Nephron progenitor cell (in vitro differentiated cells): ENCODE results near the gene TRIB2.

Source experiments
- DNase-seq: peaks from one replicate; pipeline ENCODE4 v3.0.0; 2021
- H3K27ac Mint-ChIP-seq: 2 replicates; pipeline ENCODE4 v1.8.0; 2021; ENCODE audit warnings: mild to moderate bottlenecking, moderate library complexity, mixed read lengths
- H3K27me3 Mint-ChIP-seq: 2 replicates; pipeline ENCODE4 v1.8.0; 2021; ENCODE audit warnings: mild to moderate bottlenecking, low read depth, mixed read lengths; ENCODE audit not compliant: poor library complexity
- H3K36me3 Mint-ChIP-seq: 2 replicates; pipeline ENCODE4 v1.8.0; 2021; ENCODE audit warnings: low read depth, mixed read lengths
- H3K4me1 Mint-ChIP-seq: 2 replicates; pipeline ENCODE4 v1.8.0; 2021; ENCODE audit warnings: mixed read lengths
- H3K4me3 Mint-ChIP-seq: 2 replicates; pipeline ENCODE4 v1.8.0; 2021; ENCODE audit warnings: mild to moderate bottlenecking, moderate library complexity, mixed read lengths
- H3K9me3 Mint-ChIP-seq: 2 replicates; pipeline ENCODE4 v1.8.0; 2021; ENCODE audit warnings: mild to moderate bottlenecking, moderate library complexity, mixed read lengths
- CTCF ChIP-seq: fragments of 200-600 bp; sonication (generic); IDR thresholded peaks from 2 replicates; pipeline ENCODE4 v1.5.0; 2021; ENCODE audit warnings: antibody characterized with exemption

Gene TRIB2

GRCh38 chr2:12778811-12779579 lies 62.3 kb downstream of the TRIB2 start:
- TF ChIP-seq CTCF = no peak
- no peak for DNase-seq

GRCh38 chr2:12781329-12781728 lies 64.6 kb downstream of the TRIB2 start:
- H3K4me1 Mint-ChIP-seq = peaks cover 20% of the 10 kb centered on the region
- no peak for DNase-seq
- H3K4me3 Mint-ChIP-seq = no peak overlapping the region
- H3K27ac Mint-ChIP-seq = no peak overlapping the region
- peaks cover 16% of the 10 kb centered on the region for H3K9me3 Mint-ChIP-seq
- peaks cover 2% of the 10 kb centered on the region for H3K36me3 Mint-ChIP-seq
- no peak for TF ChIP-seq CTCF
- peaks cover 6% of the 10 kb centered on the region for H3K27me3 Mint-ChIP-seq

More at GRCh38 chr2:12778811-12779579, 62.3 kb downstream of the TRIB2 start:
- H3K27ac Mint-ChIP-seq = no peak overlapping the region
- peaks cover 31% of the 10 kb centered on the region for H3K4me1 Mint-ChIP-seq
- no peaks in the 10 kb centered on the region for H3K36me3 Mint-ChIP-seq
- H3K9me3 Mint-ChIP-seq = peaks cover 4% of the 10 kb centered on the region
- H3K27me3 Mint-ChIP-seq = peaks cover 6% of the 10 kb centered on the region
- no peak overlapping the region for H3K4me3 Mint-ChIP-seq

GRCh38 chr2:12787891-12788801 lies 71.4 kb downstream of the TRIB2 start:
- Mint-ChIP-seq H3K4me3 (no peak overlapping the region), H3K9me3 (peaks cover 26% of the 10 kb centered on the region)
- no peak for DNase-seq

GRCh38 chr2:12791906-12792305 lies 75.2 kb downstream of the TRIB2 start:
- no peak for TF ChIP-seq CTCF

More at GRCh38 chr2:12787891-12788801, 71.4 kb downstream of the TRIB2 start:
- no peaks in the 10 kb centered on the region for H3K4me1 Mint-ChIP-seq
- no peak for TF ChIP-seq CTCF
- H3K36me3 Mint-ChIP-seq = peaks cover 4% of the 10 kb centered on the region
- no peak overlapping the region for H3K27ac Mint-ChIP-seq
- H3K27me3 Mint-ChIP-seq = no peaks in the 10 kb centered on the region

More at GRCh38 chr2:12791906-12792305, 75.2 kb downstream of the TRIB2 start:
- Mint-ChIP-seq H3K4me3 (no peak overlapping the region), H3K4me1 (peaks cover 9% of the 10 kb centered on the region), H3K9me3 (peaks cover 5% of the 10 kb centered on the region), H3K36me3 (no peaks in the 10 kb centered on the region), H3K27ac (no peak overlapping the region), H3K27me3 (no peaks in the 10 kb centered on the region)
- no peak for DNase-seq
